DND-41 (cell line): Measurements from ENCODE around the gene LRRC47.

Experiments
- ATAC-seq: fragments of 200-7000 bp; cut with Tn5 transposase; 3 replicates; pipeline ENCODE4 v1.9.1; 2021; ENCODE audit warnings: low read depth; ENCODE audit not compliant: insufficient read depth
- DNase-seq: peaks from one replicate; pipeline ENCODE4 v3.0.0-alpha.2; 2020
- H2AFZ ChIP-seq: 2 replicates; pipeline ENCODE4 v1.6.0; 2012; ENCODE audit warnings: low read depth, low read length
- H3K27ac ChIP-seq: 2 replicates; pipeline ENCODE4 v1.5.1; 2012; ENCODE audit warnings: low read length, inconsistent platforms
- H3K27me3 ChIP-seq: fragments of 200-600 bp; sonication (generic); 2 replicates; pipeline ENCODE4 v1.6.0; 2012; ENCODE audit warnings: low read length, mild to moderate bottlenecking, inconsistent platforms; ENCODE audit not compliant: insufficient read depth, poor library complexity
- H3K36me3 ChIP-seq: 2 replicates; pipeline ENCODE4 v1.5.1; 2012; ENCODE audit warnings: low read length, inconsistent platforms; ENCODE audit not compliant: insufficient read depth
- H3K4me1 ChIP-seq: 2 replicates; pipeline ENCODE4 v1.5.1; 2012; ENCODE audit warnings: mild to moderate bottlenecking, low read length; ENCODE audit not compliant: insufficient read depth
- H3K4me2 ChIP-seq: 2 replicates; pipeline ENCODE4 v1.6.0; 2012; ENCODE audit warnings: mild to moderate bottlenecking, moderate library complexity, low read length, inconsistent platforms; ENCODE audit not compliant: insufficient read depth
- H3K4me3 ChIP-seq, 2 experiments: fragments of 200-600 bp in 1 of 2; shearing (Covaris generic) in 1 of 2; 2 replicates each; pipeline ENCODE4 v1.5.1; 2012 to 2016; ENCODE audit warnings: inconsistent platforms in 2 of 2, low read length in 2 of 2, mild to moderate bottlenecking in 2 of 2, low read depth in 1 of 2, moderate library complexity in 1 of 2
- H3K79me2 ChIP-seq: 2 replicates; pipeline ENCODE4 v1.6.0; 2012; ENCODE audit warnings: low read length, inconsistent platforms; ENCODE audit not compliant: insufficient read depth
- H3K9ac ChIP-seq: 2 replicates; pipeline ENCODE4 v1.6.0; 2012; ENCODE audit warnings: low read depth, mild to moderate bottlenecking, inconsistent platforms, low read length, moderate library complexity
- H3K9me3 ChIP-seq: 2 replicates; pipeline ENCODE4 v1.5.1; 2012; ENCODE audit warnings: low read length, moderate library complexity, mild to moderate bottlenecking, inconsistent platforms; ENCODE audit not compliant: insufficient read depth, severe bottlenecking
- H4K20me1 ChIP-seq: 2 replicates; pipeline ENCODE4 v1.6.0; 2012; ENCODE audit warnings: low read length; ENCODE audit not compliant: insufficient read depth
- EZH2 ChIP-seq: IDR thresholded peaks from 3 replicates; pipeline ENCODE4 v1.6.1; 2012; ENCODE audit warnings: borderline replicate concordance, low read depth, mild to moderate bottlenecking, moderate library complexity, low read length, inconsistent platforms; ENCODE audit not compliant: severe bottlenecking
- TF ChIP-seq, protein P1 (sequence below): IDR thresholded peaks from 2 replicates; pipeline ENCODE4 v1.5.1; 2012; ENCODE audit warnings: borderline replicate concordance, low read length, moderate library complexity, mild to moderate bottlenecking; ENCODE audit not compliant: poor library complexity, severe bottlenecking; ENCODE audit errors: extremely low read depth

LRRC47 gene

DNA sequence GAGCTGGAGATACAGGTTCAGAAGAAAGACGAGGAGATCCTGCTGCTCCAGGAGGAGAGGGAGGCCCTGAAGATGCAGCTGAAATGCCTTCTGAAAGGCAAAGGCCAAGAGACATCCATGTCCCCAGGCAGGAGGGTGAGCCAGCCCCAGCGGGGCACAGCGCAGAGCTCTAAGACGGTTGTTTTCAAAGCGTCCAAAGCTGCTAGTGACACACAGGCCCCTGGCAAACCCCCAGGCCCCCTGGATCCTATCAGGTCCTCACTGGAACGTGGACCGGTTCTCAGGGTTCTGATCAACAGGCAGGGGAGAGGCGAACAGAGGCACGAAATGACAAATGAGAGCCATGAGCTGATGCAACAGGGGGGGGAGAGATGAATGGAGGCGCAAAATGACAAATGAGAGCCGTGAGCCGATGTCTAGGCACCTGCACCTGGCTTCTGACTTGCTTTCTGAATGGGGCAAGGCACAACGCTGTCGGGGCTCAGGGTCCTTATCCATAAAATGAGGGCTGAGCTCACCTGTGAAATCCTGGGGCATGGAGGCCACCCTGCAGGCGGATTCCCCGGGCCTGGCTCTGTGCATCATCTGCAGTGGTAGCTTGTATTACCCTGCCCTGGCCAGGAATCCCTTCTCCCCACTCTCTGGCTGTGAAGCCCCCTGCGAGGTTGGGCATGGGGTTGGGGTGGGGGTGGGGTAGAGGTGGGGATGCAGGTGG lies 34.8 kb downstream of the LRRC47 start:
- H3K9ac ChIP-seq, result no peak overlapping the region
- no peak for DNase-seq
- ATAC-seq, result no peak
- no peak overlapping the region for H2AFZ ChIP-seq
- TF ChIP-seq, protein P1, sequence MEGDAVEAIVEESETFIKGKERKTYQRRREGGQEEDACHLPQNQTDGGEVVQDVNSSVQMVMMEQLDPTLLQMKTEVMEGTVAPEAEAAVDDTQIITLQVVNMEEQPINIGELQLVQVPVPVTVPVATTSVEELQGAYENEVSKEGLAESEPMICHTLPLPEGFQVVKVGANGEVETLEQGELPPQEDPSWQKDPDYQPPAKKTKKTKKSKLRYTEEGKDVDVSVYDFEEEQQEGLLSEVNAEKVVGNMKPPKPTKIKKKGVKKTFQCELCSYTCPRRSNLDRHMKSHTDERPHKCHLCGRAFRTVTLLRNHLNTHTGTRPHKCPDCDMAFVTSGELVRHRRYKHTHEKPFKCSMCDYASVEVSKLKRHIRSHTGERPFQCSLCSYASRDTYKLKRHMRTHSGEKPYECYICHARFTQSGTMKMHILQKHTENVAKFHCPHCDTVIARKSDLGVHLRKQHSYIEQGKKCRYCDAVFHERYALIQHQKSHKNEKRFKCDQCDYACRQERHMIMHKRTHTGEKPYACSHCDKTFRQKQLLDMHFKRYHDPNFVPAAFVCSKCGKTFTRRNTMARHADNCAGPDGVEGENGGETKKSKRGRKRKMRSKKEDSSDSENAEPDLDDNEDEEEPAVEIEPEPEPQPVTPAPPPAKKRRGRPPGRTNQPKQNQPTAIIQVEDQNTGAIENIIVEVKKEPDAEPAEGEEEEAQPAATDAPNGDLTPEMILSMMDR, result no peak
- no peak for TF ChIP-seq EZH2
- H3K36me3 ChIP-seq, result no peaks in the 10 kb centered on the region
- H3K4me2 ChIP-seq, result no peak overlapping the region
- H3K79me2 ChIP-seq, result no peaks in the 10 kb centered on the region
- H3K27me3 ChIP-seq, result no peaks in the 10 kb centered on the region
- H3K4me1 ChIP-seq, result no peaks in the 10 kb centered on the region
- no peak overlapping the region for H3K27ac ChIP-seq
- H3K4me3 ChIP-seq, result no peak overlapping the region
- H3K9me3 ChIP-seq, result no peaks in the 10 kb centered on the region
- peaks cover 5% of the 10 kb centered on the region; the same call in 1 of the 2 replicates for H4K20me1 ChIP-seq

DNA sequence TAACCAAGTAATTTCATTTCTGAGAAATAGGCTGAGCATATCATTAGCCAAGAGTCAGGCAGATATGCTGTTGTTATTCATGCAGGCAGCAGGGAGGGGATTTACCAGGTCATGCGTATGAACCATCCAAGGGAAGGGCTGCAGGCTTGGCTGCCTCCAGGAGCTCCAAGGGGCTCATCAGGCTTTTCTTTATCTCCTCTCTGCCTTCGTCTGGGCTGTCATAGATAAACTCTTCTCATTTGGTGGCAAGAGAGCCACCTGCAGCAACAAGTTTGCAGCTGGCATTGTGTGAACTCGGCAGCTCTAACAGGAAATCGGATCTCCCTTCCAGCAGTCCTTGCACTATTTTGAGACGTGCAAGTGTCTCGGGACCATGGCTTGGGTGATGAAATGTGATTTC lies 36.5 kb downstream of the LRRC47 start:
- no peak for DNase-seq
- H4K20me1 ChIP-seq, result peaks cover 5% of the 10 kb centered on the region
- H3K27ac ChIP-seq, result no peak overlapping the region
- H3K9ac ChIP-seq, result no peak overlapping the region
- no peaks in the 10 kb centered on the region for H3K9me3 ChIP-seq
- no peaks in the 10 kb centered on the region for H3K36me3 ChIP-seq
- H2AFZ ChIP-seq, result no peak overlapping the region
- ATAC-seq, result no peak
- no peaks in the 10 kb centered on the region for H3K27me3 ChIP-seq
- H3K4me2 ChIP-seq, result no peak overlapping the region
- TF ChIP-seq EZH2, result no peak
- TF ChIP-seq, protein P1, result no peak
- H3K4me3 ChIP-seq, result no peak overlapping the region
- H3K79me2 ChIP-seq, result no peaks in the 10 kb centered on the region
- no peaks in the 10 kb centered on the region for H3K4me1 ChIP-seq

DNA sequence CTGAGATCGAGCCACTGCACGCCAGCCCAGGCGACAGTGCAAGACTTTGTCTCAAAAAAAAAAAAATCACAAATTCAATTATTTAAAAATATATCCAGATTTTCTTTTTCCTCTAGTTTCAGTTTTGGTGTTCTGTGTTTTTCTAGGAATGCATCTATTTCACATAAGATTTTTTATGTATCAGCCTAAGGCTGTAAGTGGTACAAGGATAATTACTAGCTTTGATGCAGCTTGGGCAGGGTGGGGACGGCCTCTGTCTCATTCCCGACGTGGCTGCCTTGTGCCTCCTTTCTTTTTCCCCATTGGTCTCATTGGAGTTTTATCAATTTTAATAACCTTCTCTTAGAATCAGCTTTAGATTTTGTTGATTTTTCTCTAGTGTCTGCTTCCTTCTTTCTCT lies 37.1 kb downstream of the LRRC47 start:
- no peaks in the 10 kb centered on the region for H3K79me2 ChIP-seq
- no peaks in the 10 kb centered on the region for H3K27me3 ChIP-seq
- H3K9me3 ChIP-seq, result no peaks in the 10 kb centered on the region
- no peak overlapping the region for H2AFZ ChIP-seq
- H3K4me2 ChIP-seq, result no peak overlapping the region
- no peak for DNase-seq
- no peaks in the 10 kb centered on the region for H3K36me3 ChIP-seq
- H3K27ac ChIP-seq, result no peak overlapping the region
- no peaks in the 10 kb centered on the region for H3K4me1 ChIP-seq
- TF ChIP-seq, protein P1, result no peak
- TF ChIP-seq EZH2, result no peak
- no peak overlapping the region for H3K4me3 ChIP-seq
- ATAC-seq, result no peak
- peaks cover 5% of the 10 kb centered on the region for H4K20me1 ChIP-seq
- H3K9ac ChIP-seq, result no peak overlapping the region

DNA sequence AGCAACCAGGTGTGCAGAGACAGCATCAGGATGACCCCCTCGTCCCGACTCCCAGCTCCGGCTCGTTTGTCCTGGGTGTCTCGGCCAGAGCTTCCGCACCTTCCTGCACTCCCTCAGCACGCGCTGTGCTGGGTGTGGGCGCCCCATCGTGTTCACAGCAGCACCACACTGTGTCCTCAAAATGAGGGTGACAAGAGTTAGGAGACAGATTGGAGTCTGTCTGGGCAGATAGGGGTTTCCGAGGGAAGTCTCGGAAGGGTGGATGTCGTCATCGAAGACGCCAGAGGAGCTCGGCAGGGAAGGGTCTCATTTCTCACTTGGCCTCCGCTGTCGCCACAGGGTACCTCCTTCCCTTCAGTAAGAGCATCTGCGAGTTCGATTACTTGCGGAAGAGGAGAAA lies 39.9 kb downstream of the LRRC47 start:
- no peaks in the 10 kb centered on the region for H3K79me2 ChIP-seq
- no peak overlapping the region for H3K4me3 ChIP-seq
- H2AFZ ChIP-seq, result no peak overlapping the region
- H3K27ac ChIP-seq, result no peak overlapping the region
- H3K9ac ChIP-seq, result no peak overlapping the region
- no peaks in the 10 kb centered on the region for H3K36me3 ChIP-seq
- no peak overlapping the region for H3K4me2 ChIP-seq
- no peaks in the 10 kb centered on the region for H3K9me3 ChIP-seq
- TF ChIP-seq, protein P1, result no peak
- no peak for TF ChIP-seq EZH2
- no peak for DNase-seq
- no peak for ATAC-seq
- no peaks in the 10 kb centered on the region; the same call in 1 of the 2 replicates for H4K20me1 ChIP-seq
- no peaks in the 10 kb centered on the region for H3K4me1 ChIP-seq
- no peaks in the 10 kb centered on the region for H3K27me3 ChIP-seq
